GM19455 (cell line): ENCODE results near the gene MAU2.

Experiments used
- ATAC-seq: cut with Tn5 transposase; IDR thresholded peaks from one replicate; pipeline ENCODE4 v1.9.1; 2021; ENCODE audit not compliant: unreplicated experiment

Gene MAU2

GRCh38 chr19:19305696-19306095, 14.9 kb upstream of the MAU2 start:
- no peak for ATAC-seq

GRCh38 chr19:19306191-19306590, 14.4 kb upstream of the MAU2 start:
- no peak for ATAC-seq

- ATAC-seq, result no peak
Measured at GRCh38 chr19:19308373-19308772, 12.3 kb upstream of the MAU2 start.

- ATAC-seq, result no peak
Measured at GRCh38 chr19:19315444-19315843, 5.2 kb upstream of the MAU2 start.

- ATAC-seq, result no peak
Measured at GRCh38 chr19:19316082-19316481, 4.5 kb upstream of the MAU2 start.

GRCh38 chr19:19319732-19320360, 783 bp upstream of the MAU2 start:
- peak; percentile 9 for ATAC-seq

GRCh38 chr19:19321141-19321577, 530 bp downstream of the MAU2 start:
- no peak for ATAC-seq

GRCh38 chr19:19324059-19324770, 3.6 kb downstream of the MAU2 start:
- ATAC-seq, result no peak

- no peak for ATAC-seq
Measured at GRCh38 chr19:19327672-19328071, 7.0 kb downstream of the MAU2 start.

GRCh38 chr19:19329126-19329525, 8.5 kb downstream of the MAU2 start:
- ATAC-seq, result no peak

- ATAC-seq, result no peak
Measured at GRCh38 chr19:19334063-19334988, 13.7 kb downstream of the MAU2 start.

- ATAC-seq, result no peak
Measured at GRCh38 chr19:19334989-19335344, 14.3 kb downstream of the MAU2 start.

- ATAC-seq, result no peak
Measured at GRCh38 chr19:19335408-19336158, 15.0 kb downstream of the MAU2 start.

GRCh38 chr19:19336597-19336996, 16.0 kb downstream of the MAU2 start:
- ATAC-seq, result no peak

- ATAC-seq, result no peak
Measured at GRCh38 chr19:19337120-19337519, 16.5 kb downstream of the MAU2 start.

- ATAC-seq, result no peak
Measured at GRCh38 chr19:19338082-19338481, 17.5 kb downstream of the MAU2 start.

GRCh38 chr19:19341026-19341425, 20.4 kb downstream of the MAU2 start:
- no peak for ATAC-seq

GRCh38 chr19:19342086-19343015, 21.7 kb downstream of the MAU2 start:
- ATAC-seq, result no peak

- no peak for ATAC-seq
Measured at GRCh38 chr19:19343016-19343362, 22.4 kb downstream of the MAU2 start.

- ATAC-seq, result no peak
Measured at GRCh38 chr19:19343762-19344161, 23.1 kb downstream of the MAU2 start.
